HepG2 (cell line): ENCODE results near the gene GNB3. TPM values are rescaled to one million over a fixed set of nuclear protein-coding genes. Genes with fewer than 3 reads are reported as not detected.
A peak's percentile ranks its signal among the peaks of the same experiment; 100 is the strongest.

ENCODE experiments used
- AGO2 ChIP-seq: fragments of 200-400 bp; formaldehyde crosslinking; optimal IDR thresholded peaks from 2 replicates; pipeline ENCODE3; 2017; ENCODE audit warnings: mild to moderate bottlenecking, low read depth, low read length, moderate library complexity
- FOSL1 ChIP-seq: sonication (generic); formaldehyde crosslinking; IDR thresholded peaks from 2 replicates; pipeline ENCODE4 v1.9.0; 2021; ENCODE audit warnings: missing genetic modification reagents, borderline replicate concordance
- FOXC1 ChIP-seq: sonication (generic); formaldehyde crosslinking; IDR thresholded peaks from 2 replicates; pipeline ENCODE4 v1.8.0; 2022; ENCODE audit warnings: mild to moderate bottlenecking, missing genetic modification reagents, borderline replicate concordance
- KDM3A ChIP-seq: IDR thresholded peaks from 2 replicates; pipeline ENCODE4 v1.6.1; 2018; ENCODE audit warnings: low read depth, missing compliant biosample characterization
- KLF9 ChIP-seq: IDR thresholded peaks from 2 replicates; pipeline ENCODE4 v1.6.1; 2016; ENCODE audit warnings: low read depth
- KMT2B ChIP-seq: IDR thresholded peaks from 2 replicates; pipeline ENCODE4 v1.6.1; 2016; ENCODE audit warnings: missing genetic modification reagents, missing compliant biosample characterization
- MTA3 ChIP-seq: sonication (generic); formaldehyde crosslinking; IDR thresholded peaks from 2 replicates; pipeline ENCODE4 v1.4.0; 2020; ENCODE audit warnings: missing genetic modification reagents
- MYC ChIP-seq: sonication (generic); formaldehyde crosslinking; IDR thresholded peaks from 2 replicates; pipeline ENCODE4 v1.9.0; 2021; ENCODE audit warnings: missing genetic modification reagents, borderline replicate concordance
- RFXANK ChIP-seq: IDR thresholded peaks from 2 replicates; pipeline ENCODE4 v1.6.1; 2016
- TCF7 ChIP-seq: sonication (generic); IDR thresholded peaks from 2 replicates; pipeline ENCODE4 v1.6.1; 2016; ENCODE audit warnings: antibody characterized with exemption, low read depth
- ZBTB3 ChIP-seq: sonication (generic); formaldehyde crosslinking; IDR thresholded peaks from 2 replicates; pipeline ENCODE4 v1.4.0; 2020; ENCODE audit warnings: low read depth, mild to moderate bottlenecking, moderate library complexity, missing genetic modification reagents, borderline replicate concordance
- ZNF20 ChIP-seq: sonication (generic); formaldehyde crosslinking; IDR thresholded peaks from 2 replicates; pipeline ENCODE4 v1.4.0; 2020; ENCODE audit warnings: mild to moderate bottlenecking, moderate library complexity, missing genetic modification reagents
- ZNF256 ChIP-seq: sonication (generic); formaldehyde crosslinking; conservative IDR thresholded peaks from 2 replicates; pipeline ENCODE4 v1.4.0; 2020; ENCODE audit warnings: missing genetic modification reagents
- ZNF570 ChIP-seq: sonication (generic); formaldehyde crosslinking; IDR thresholded peaks from 2 replicates; pipeline ENCODE4 v1.4.0; 2020; ENCODE audit warnings: mild to moderate bottlenecking, missing genetic modification reagents, borderline replicate concordance
- ZNF891 ChIP-seq: sonication (generic); formaldehyde crosslinking; IDR thresholded peaks from 2 replicates; pipeline ENCODE4 v1.5.0; 2020; ENCODE audit warnings: mild to moderate bottlenecking, missing genetic modification reagents
- polyA plus RNA-seq, 8 experiments: library from polyadenylated mRNA; depleted of rRNA in 3 of 8; stranded (reverse) in 7 of 8; unstranded in 1 of 8; fragments of >200 nt; fragmentation: Illumina TruSeq in 4 of 8; extraction: Trizol in 4 of 8; gene quantifications; 2 replicates each; pipeline versions ENCODE4 v1.2.1 to v1.2.3, GENCODE V29; 2011 to 2016; ENCODE audit warnings: low read depth in 4 of 8, missing spikeins in 1 of 8, mixed read lengths in 1 of 8; ENCODE audit not compliant: insufficient read depth in 1 of 8
- total RNA-seq, 5 experiments: library from RNA; depleted of rRNA; stranded (reverse); fragments of >200 nt; fragmentation: Illumina TruSeq; extraction: Trizol; gene quantifications; 2 replicates each; pipeline ENCODE4 v1.2.3, GENCODE V29; 2016; ENCODE audit warnings: low read depth in 1 of 5
- TF ChIP-seq, protein P1 (sequence below): sonication (generic); formaldehyde crosslinking; IDR thresholded peaks from 2 replicates; pipeline ENCODE4 v1.5.0; 2020; ENCODE audit warnings: missing genetic modification reagents
- TF ChIP-seq, protein P2 (sequence below): sonication (generic); formaldehyde crosslinking; IDR thresholded peaks from 2 replicates; pipeline ENCODE4 v1.4.0; 2020; ENCODE audit warnings: missing genetic modification reagents
- TF ChIP-seq, protein P3 (sequence below): sonication (generic); formaldehyde crosslinking; IDR thresholded peaks from 2 replicates; pipeline ENCODE4 v1.5.0; 2020; ENCODE audit warnings: mild to moderate bottlenecking, low read depth, missing genetic modification reagents, borderline replicate concordance
- TF ChIP-seq, protein P4 (sequence below): sonication (generic); formaldehyde crosslinking; IDR thresholded peaks from 2 replicates; pipeline ENCODE4 v1.8.0; 2022; ENCODE audit warnings: missing genetic modification reagents, mild to moderate bottlenecking, moderate library complexity, borderline replicate concordance
- TF ChIP-seq, protein P5 (sequence below): sonication (generic); formaldehyde crosslinking; IDR thresholded peaks from 2 replicates; pipeline ENCODE4 v1.9.0; 2021; ENCODE audit warnings: missing genetic modification reagents, mild to moderate bottlenecking, borderline replicate concordance
- TF ChIP-seq, protein P6 (sequence below): sonication (generic); formaldehyde crosslinking; IDR thresholded peaks from 2 replicates; pipeline ENCODE4 v1.4.0; 2020; ENCODE audit warnings: low read depth, mild to moderate bottlenecking, missing genetic modification reagents

The GNB3 gene
- total and polyA plus RNA-seq, 2 of the 13 experiments (the other 11 are each of a cell fraction or from before 2014, with no cell fraction given) = 1.3 to 3.6 TPM

DNA sequence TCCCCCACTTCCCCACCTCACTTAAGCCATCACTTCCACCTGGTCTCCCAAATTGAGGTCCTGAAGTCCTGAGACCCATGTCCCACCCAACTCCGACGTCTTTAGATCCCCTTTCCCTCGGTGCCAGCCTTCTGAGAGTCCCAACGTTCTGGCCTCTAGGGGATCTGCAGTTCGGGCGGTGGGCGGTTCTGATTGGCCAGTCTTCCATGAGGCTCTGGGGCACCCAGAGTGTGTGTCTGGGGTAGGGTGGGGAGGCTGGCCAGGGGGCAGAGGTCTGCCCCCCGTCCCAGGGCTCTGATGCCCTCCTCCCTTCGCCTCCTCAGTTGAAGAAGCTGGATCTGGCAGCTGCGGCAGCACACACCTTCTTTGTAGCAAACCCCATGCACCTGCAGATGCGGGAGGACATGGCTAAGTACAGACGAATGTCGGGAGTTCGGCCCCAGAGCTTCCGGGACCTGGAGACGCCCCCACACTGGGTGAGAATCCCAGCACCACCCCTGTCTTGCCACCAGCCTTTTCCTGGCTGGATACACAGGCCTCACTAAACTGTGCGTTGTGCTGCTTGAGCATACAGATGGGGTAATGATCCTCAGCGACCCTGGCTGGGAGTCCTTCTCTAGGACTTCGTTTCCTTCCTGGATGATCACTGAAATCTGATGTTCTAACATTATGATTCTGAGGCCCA is 11.0 kb upstream of the GNB3 start (continued):
- TF ChIP-seq, protein P1, sequence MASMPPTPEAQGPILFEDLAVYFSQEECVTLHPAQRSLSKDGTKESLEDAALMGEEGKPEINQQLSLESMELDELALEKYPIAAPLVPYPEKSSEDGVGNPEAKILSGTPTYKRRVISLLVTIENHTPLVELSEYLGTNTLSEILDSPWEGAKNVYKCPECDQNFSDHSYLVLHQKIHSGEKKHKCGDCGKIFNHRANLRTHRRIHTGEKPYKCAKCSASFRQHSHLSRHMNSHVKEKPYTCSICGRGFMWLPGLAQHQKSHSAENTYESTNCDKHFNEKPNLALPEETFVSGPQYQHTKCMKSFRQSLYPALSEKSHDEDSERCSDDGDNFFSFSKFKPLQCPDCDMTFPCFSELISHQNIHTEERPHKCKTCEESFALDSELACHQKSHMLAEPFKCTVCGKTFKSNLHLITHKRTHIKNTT = no peak
- TF ChIP-seq, protein P2, sequence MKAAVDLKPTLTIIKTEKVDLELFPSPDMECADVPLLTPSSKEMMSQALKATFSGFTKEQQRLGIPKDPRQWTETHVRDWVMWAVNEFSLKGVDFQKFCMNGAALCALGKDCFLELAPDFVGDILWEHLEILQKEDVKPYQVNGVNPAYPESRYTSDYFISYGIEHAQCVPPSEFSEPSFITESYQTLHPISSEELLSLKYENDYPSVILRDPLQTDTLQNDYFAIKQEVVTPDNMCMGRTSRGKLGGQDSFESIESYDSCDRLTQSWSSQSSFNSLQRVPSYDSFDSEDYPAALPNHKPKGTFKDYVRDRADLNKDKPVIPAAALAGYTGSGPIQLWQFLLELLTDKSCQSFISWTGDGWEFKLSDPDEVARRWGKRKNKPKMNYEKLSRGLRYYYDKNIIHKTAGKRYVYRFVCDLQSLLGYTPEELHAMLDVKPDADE = no peak
- TF ChIP-seq, protein P3, sequence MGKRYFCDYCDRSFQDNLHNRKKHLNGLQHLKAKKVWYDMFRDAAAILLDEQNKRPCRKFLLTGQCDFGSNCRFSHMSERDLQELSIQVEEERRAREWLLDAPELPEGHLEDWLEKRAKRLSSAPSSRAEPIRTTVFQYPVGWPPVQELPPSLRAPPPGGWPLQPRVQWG = no peak
- TF ChIP-seq, protein P4, sequence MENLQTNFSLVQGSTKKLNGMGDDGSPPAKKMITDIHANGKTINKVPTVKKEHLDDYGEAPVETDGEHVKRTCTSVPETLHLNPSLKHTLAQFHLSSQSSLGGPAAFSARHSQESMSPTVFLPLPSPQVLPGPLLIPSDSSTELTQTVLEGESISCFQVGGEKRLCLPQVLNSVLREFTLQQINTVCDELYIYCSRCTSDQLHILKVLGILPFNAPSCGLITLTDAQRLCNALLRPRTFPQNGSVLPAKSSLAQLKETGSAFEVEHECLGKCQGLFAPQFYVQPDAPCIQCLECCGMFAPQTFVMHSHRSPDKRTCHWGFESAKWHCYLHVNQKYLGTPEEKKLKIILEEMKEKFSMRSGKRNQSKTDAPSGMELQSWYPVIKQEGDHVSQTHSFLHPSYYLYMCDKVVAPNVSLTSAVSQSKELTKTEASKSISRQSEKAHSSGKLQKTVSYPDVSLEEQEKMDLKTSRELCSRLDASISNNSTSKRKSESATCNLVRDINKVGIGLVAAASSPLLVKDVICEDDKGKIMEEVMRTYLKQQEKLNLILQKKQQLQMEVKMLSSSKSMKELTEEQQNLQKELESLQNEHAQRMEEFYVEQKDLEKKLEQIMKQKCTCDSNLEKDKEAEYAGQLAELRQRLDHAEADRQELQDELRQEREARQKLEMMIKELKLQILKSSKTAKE (CRISPR knock-in tag) = no peak
- TF ChIP-seq, protein P5, sequence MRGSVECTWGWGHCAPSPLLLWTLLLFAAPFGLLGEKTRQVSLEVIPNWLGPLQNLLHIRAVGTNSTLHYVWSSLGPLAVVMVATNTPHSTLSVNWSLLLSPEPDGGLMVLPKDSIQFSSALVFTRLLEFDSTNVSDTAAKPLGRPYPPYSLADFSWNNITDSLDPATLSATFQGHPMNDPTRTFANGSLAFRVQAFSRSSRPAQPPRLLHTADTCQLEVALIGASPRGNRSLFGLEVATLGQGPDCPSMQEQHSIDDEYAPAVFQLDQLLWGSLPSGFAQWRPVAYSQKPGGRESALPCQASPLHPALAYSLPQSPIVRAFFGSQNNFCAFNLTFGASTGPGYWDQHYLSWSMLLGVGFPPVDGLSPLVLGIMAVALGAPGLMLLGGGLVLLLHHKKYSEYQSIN (CRISPR knock-in tag) = no peak
- TF ChIP-seq KLF9 (no peak), ZNF891 (CRISPR knock-in tag) (no peak), RFXANK (no peak), MTA3 (CRISPR knock-in tag) (no peak), AGO2 (no peak), ZNF256 (0 out of 2 replicates have a peak, but pooled peaks have one; percentile 55), ZNF20 (CRISPR knock-in tag) (no peak), TCF7 (no peak), FOXC1 (CRISPR knock-in tag) (0 out of 2 replicates have a peak, but pooled peaks have one; percentile 76), ZBTB3 (CRISPR knock-in tag) (no peak), MYC (CRISPR knock-in tag) (peak; percentile 68), FOSL1 (no peak), ZNF570 (no peak), KMT2B (CRISPR knock-in tag) (no peak), KDM3A (CRISPR knock-in tag) (no peak)
- TF ChIP-seq, protein P6, sequence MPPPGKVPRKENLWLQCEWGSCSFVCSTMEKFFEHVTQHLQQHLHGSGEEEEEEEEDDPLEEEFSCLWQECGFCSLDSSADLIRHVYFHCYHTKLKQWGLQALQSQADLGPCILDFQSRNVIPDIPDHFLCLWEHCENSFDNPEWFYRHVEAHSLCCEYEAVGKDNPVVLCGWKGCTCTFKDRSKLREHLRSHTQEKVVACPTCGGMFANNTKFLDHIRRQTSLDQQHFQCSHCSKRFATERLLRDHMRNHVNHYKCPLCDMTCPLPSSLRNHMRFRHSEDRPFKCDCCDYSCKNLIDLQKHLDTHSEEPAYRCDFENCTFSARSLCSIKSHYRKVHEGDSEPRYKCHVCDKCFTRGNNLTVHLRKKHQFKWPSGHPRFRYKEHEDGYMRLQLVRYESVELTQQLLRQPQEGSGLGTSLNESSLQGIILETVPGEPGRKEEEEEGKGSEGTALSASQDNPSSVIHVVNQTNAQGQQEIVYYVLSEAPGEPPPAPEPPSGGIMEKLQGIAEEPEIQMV (CRISPR knock-in tag) = peak; percentile 8; the same call in 1 of the 2 replicates
